Ascending aorta (tissue), 2 donors: ENCODE data around the gene PCDHGA1. TPM values are rescaled to one million over a fixed set of nuclear protein-coding genes. Genes with fewer than 3 reads are reported as not detected.
A peak's percentile ranks its signal among the peaks of the same experiment; 100 is the strongest.

Source experiments
- DNase-seq, 2 donors: peaks; one replicate each; pipeline ENCODE4 v3.0.0-alpha.2; 2019; ENCODE audit warnings: low spot score in 2 of 2
- H3K27ac ChIP-seq, 2 donors: fragments of 200-600 bp; sonication (generic); one replicate each; pipeline ENCODE4 v1.5.1; 2016 to 2017; ENCODE audit warnings: mild to moderate bottlenecking in 1 of 2
- H3K27me3 ChIP-seq: fragments of 200-600 bp; sonication (generic); one replicate; pipeline ENCODE4 v1.5.1; 2017
- H3K36me3 ChIP-seq, 2 donors: fragments of 200-600 bp; sonication (generic); one replicate each; pipeline ENCODE4 v1.5.1; 2016
- H3K4me1 ChIP-seq, 2 donors: fragments of 200-600 bp; sonication (generic); one replicate each; pipeline ENCODE4 v1.5.1; 2016 to 2017; ENCODE audit warnings: mild to moderate bottlenecking in 1 of 2
- H3K4me3 ChIP-seq, 2 donors: fragments of 200-600 bp; sonication (generic); one replicate each; pipeline ENCODE4 v1.5.1; 2016 to 2017; ENCODE audit warnings: mild to moderate bottlenecking in 1 of 2
- H3K9me3 ChIP-seq, 2 donors: fragments of 200-600 bp; sonication (generic); one replicate each; pipeline ENCODE4 v1.5.1; 2016
- intact Hi-C: fragments of 100-400 bp; cut with DNase I; formaldehyde crosslinking; loops from one replicate; pipeline ENCODE4 v1.15.1; 2023
- total RNA-seq: library from RNA; depleted of rRNA; stranded (reverse); fragments of >200 nt; gene quantifications from one replicate; pipeline ENCODE4 v1.1.0, GENCODE V29; 2016
- TF ChIP-seq, protein P1 (sequence below), 3 experiments: fragments of 200-600 bp in 2 of 3; fragments of 450-650 bp in 1 of 3; sonication (generic) in 2 of 3; IDR thresholded peaks; one replicate each; pipeline ENCODE4 v1.5.1; 2016 to 2019; ENCODE audit warnings: antibody characterized with exemption in 3 of 3, mild to moderate bottlenecking in 1 of 3, moderate library complexity in 1 of 3

PCDHGA1 gene
- total RNA-seq, 1 donor from 2014 or later: not detected

DNA sequence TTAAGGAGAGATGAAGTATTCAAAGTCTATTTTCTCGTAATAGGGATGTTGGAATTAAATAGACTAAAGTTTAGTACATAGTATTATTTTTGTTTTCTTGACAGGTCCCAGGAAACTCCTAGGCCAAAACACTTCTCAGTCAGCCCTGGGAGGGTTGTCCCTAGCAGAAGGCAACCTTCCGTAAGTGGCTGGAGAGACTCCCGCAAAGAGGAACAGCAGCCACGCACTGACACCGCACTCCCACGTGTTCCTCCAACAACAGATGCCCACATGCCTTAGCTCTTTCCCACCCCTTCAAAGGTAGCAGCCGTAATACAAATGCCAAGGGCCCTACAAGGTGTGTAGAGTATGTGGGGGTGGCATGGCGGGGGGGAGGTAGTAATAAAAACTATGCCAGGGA is 187.0 kb downstream of the PCDHGA1 start:
- no peak for DNase-seq
- peak overlapping the region; percentile 98 to 99 for H3K27ac ChIP-seq
- intact Hi-C loops: no loop called here
- peaks cover 0 to 22% of the 10 kb centered on the region in 2 donors for H3K36me3 ChIP-seq
- TF ChIP-seq, protein P1, sequence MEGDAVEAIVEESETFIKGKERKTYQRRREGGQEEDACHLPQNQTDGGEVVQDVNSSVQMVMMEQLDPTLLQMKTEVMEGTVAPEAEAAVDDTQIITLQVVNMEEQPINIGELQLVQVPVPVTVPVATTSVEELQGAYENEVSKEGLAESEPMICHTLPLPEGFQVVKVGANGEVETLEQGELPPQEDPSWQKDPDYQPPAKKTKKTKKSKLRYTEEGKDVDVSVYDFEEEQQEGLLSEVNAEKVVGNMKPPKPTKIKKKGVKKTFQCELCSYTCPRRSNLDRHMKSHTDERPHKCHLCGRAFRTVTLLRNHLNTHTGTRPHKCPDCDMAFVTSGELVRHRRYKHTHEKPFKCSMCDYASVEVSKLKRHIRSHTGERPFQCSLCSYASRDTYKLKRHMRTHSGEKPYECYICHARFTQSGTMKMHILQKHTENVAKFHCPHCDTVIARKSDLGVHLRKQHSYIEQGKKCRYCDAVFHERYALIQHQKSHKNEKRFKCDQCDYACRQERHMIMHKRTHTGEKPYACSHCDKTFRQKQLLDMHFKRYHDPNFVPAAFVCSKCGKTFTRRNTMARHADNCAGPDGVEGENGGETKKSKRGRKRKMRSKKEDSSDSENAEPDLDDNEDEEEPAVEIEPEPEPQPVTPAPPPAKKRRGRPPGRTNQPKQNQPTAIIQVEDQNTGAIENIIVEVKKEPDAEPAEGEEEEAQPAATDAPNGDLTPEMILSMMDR (IDR thresholded peaks at IDR 0.05): no peak
- H3K9me3 ChIP-seq: no peaks in the 10 kb centered on the region
- no peaks in the 10 kb centered on the region for H3K27me3 ChIP-seq
- peaks cover 25 to 42% of the 10 kb centered on the region in 2 donors for H3K4me1 ChIP-seq
- no peak overlapping the region for H3K4me3 ChIP-seq

DNA sequence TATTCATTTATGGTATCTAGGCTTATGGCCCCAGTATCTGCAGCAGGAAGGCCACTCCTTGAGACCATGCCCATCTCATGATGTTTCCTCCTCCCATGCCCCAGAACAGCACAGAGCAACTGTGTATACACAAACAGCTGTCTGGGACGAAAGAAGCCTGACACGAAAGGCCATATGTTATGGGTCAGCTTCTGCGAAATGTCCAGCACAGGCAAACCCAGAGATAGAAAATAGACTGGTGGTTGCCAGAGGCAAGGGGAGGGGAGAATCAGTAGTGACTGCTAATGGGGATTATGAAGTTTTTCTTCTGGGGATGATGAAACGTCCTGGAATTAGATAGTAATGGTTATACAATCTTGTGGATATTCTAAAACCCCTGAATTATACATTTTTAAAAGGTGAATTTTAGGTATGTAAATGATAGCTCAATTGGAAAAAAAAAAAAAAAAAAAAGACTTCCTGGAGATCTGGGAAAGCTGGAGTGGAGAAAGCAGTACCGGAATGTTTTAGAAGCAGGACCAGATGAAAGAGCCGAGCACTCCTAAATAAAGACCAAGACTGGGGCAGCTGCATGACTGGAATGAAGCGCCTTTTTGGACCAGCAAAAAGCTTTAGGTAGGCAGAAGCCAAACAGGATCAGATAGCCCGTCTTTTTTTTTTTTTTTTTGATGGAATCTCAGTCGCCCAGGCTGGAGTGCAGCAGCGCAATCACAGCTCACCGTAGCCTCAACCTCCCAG is 187.7 kb downstream of the PCDHGA1 start:
- no peak overlapping the region for H3K4me3 ChIP-seq
- peaks cover under 1 to 22% of the 10 kb centered on the region in 2 donors for H3K36me3 ChIP-seq
- peaks cover 28 to 42% of the 10 kb centered on the region in 2 donors for H3K4me1 ChIP-seq
- H3K9me3 ChIP-seq: no peaks in the 10 kb centered on the region
- no peaks in the 10 kb centered on the region for H3K27me3 ChIP-seq
- intact Hi-C loops: no loop called here
- peak overlapping the region; percentile 98 to 99 for H3K27ac ChIP-seq
- TF ChIP-seq, protein P1 (IDR thresholded peaks at IDR 0.05): no peak
- no peak for DNase-seq

GRCh38 chr5:141518618-141519015 is 188.3 kb downstream of the PCDHGA1 start:
- Histone ChIP-seq H3K27me3 (no peaks in the 10 kb centered on the region), H3K4me3 (no peak overlapping the region), H3K27ac (no peak overlapping the region), H3K36me3 (peaks cover 6 to 22% of the 10 kb centered on the region in 2 donors), H3K9me3 (no peaks in the 10 kb centered on the region), H3K4me1 (peaks cover 28 to 42% of the 10 kb centered on the region in 2 donors)
- peak in 1 of 2 donors; percentile 34 for DNase-seq
- TF ChIP-seq, protein P1 (IDR thresholded peaks at IDR 0.05): no peak
- intact Hi-C loops: no loop called here

DNA sequence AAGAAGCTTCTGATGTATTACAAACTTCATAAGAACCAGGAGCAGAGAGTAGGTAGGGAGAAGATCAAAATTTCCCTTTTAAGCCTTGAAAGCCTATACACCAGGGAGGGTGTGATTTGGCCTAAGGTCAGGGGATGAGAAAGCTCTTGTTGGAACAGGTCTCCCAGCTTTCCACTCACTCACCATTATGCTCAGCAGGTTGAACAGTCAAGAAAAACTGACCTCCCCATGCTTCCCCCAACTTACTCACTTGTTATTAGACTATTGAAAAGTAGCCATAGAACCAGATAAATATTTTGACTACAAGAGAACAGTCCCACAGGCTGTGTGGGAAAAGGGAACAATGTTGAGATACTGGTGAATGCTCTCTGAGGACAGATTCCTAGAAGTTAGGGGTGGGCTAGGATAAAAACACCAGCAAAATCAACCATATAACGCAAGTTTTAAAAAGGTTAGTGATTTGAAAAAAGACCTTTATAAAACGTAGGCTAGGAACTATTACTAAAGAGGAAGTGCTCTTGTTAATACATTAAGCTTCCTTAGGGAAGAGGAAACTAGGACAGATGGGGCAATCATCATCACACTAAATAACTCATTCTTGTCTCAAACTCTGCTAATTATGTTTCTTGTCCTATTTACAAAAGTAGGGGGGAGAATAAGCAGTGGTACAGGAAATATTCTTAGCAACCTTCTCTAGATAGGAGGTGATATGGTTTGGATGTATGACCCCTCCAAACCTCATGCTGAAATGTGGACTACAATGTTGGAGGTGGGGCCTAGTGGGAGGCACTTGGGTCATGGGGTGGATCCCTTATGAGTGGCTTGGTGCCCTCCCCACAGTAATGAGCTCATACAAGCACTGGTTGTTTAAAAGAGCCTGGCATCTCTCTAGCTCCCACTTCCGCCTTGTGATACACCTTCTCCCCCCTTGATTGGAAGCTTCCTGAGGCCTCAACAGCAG is 189.6 kb downstream of the PCDHGA1 start:
- DNase-seq: peak in 1 of 2 donors; percentile 45
- intact Hi-C loops: loop anchor here (5.0 to 10.0 kb wide), 2 partner anchors 115 to 198 kb away; partner anchors contain the start of genes PCDHGA9, PCDHGB6 and TAF7
- Histone ChIP-seq H3K27ac (peak overlapping the region; percentile 33 to 61), H3K4me3 (no peak overlapping the region), H3K36me3 (peaks cover 6 to 27% of the 10 kb centered on the region in 2 donors), H3K4me1 (peaks cover 24 to 39% of the 10 kb centered on the region in 2 donors), H3K27me3 (no peaks in the 10 kb centered on the region), H3K9me3 (no peaks in the 10 kb centered on the region)
- TF ChIP-seq, protein P1 (IDR thresholded peaks at IDR 0.05): no peak

DNA sequence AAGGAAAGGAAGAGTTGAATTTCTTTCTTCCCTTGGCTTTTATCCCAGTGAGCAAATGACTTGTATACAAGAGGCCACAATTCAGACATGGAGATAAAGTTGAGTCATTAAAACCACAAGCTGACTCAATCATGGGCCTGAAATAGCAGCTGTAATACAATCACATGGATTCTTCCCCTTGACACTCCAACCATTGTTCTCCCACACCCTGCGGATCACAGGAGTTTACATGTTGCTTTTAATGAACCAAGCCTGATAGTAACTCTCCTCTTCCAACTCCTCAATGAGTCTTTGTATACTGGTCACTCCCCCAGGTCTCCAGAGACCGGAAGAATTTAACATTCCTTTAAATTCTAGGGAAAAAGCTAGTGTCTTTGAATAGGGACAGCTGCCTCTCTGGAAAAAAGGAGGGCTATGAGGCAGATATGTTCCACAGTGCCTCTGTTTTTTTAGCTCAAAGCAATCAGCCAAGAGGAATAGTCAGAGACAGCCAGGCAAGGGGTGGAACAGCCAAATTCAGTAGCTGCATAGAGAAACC is 191.0 kb downstream of the PCDHGA1 start:
- no peaks in the 10 kb centered on the region for H3K9me3 ChIP-seq
- TF ChIP-seq, protein P1 (IDR thresholded peaks at IDR 0.05): no peak
- no peak overlapping the region for H3K4me3 ChIP-seq
- intact Hi-C loops: loop anchor here (5.0 to 10.0 kb wide), 2 partner anchors 117 to 199 kb away; partner anchors contain the start of genes PCDHGA9, PCDHGB6 and TAF7
- DNase-seq: peak in 1 of 2 donors; percentile 68
- H3K27ac ChIP-seq: peak overlapping the region; percentile 61 to 73
- peaks cover 9 to 31% of the 10 kb centered on the region in 2 donors for H3K36me3 ChIP-seq
- H3K4me1 ChIP-seq: peaks cover 12 to 29% of the 10 kb centered on the region in 2 donors
- H3K27me3 ChIP-seq: no peaks in the 10 kb centered on the region
